IPS-18c (cell line): ENCODE data around the gene SLC35F1.

Experiments used
- H3K4me3 ChIP-seq: 2 replicates; pipeline ENCODE4 v1.7.0; 2013; ENCODE audit warnings: low read depth, mild to moderate bottlenecking, low read length, moderate library complexity; ENCODE audit not compliant: insufficient read depth
- H3K9me3 ChIP-seq: one replicate; pipeline ENCODE4 v1.6.1; 2013; ENCODE audit warnings: mild to moderate bottlenecking, low read length, moderate library complexity; ENCODE audit not compliant: control insufficient read depth, insufficient read depth

The SLC35F1 gene

DNA sequence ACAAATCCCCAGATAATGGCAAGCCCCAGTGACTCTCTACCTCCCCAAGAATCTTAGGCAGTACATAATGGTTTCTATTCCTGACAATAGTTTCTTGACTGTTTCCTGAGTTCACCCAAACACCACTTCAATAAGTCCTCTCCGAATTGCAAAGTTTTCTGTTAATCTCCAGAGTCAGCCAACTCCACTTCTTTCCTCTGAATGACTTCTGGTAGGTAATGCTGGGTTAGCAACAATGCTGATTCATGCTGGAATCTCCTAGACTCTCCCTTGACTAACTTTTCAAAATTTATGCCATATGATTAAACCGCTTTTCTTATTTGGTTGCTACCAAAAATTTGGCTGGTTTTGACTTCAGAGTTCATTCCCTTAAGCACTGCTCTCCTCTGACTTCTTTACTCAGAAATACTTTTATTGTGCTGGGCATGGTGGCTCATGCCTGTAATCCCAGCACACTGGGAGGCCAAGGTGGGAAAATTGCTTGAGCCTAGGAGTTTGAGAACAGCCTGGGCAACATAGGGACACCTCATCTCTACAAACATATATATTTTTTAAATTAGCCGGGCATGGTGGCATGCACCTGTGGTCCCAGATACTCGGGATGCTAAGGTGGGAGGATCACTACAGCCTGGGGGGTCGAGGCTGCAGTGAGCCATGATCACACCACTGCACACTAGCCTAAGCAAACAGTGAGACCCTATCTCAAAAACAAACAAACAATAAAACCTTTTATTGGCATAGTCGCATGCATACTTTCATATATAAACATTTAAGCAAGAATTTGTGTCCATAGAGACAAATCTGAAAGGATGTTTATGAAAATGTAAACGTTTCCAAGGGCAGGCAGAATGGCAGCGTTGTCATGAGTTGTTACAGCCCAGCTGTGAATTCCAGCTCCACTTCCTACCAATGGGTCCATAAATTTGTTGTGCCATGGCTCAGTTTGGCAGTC, 391.7 kb downstream of the SLC35F1 start:
- Histone ChIP-seq H3K9me3 (no peaks in the 10 kb centered on the region), H3K4me3 (no peak overlapping the region)

DNA sequence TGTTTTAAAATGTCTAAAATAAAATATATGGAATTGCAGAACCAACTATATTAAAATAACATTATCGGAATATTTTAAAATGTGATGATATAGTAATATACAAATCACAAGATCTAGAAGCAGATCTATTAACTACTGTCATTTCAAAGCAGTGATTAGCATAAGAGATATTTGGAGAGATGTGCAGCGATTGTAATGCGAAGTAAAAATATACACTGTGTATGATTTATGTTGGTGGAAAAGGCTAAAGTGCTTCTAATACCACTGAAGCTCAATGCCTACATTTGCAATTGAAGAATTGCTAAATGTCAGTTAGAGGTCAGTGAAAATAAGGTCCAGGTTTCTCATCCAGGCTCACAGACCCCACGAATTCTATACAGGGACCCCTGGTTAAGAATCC, 392.4 kb downstream of the SLC35F1 start:
- Histone ChIP-seq H3K4me3 (no peak overlapping the region), H3K9me3 (no peaks in the 10 kb centered on the region)

DNA sequence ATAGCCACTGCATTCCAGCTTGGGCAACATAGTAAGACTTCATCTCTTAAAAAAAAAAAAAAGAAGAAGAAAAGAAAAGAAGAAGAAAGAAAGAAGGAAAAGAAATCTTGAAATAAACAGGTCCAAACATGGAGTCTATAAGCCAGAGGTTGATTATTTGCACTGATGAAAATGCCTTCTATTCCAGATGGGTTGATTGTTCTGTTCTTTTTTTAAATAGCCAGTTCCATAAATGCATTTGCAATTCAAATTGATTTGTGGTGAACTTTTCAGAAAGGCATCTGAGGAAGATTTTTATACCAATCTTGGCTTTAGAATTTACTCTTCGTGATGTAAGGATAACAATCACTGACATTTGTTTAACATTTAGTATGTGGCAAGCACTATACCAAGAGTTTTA, 397.3 kb downstream of the SLC35F1 start:
- H3K9me3 ChIP-seq, result no peaks in the 10 kb centered on the region
- H3K4me3 ChIP-seq, result no peak overlapping the region

DNA sequence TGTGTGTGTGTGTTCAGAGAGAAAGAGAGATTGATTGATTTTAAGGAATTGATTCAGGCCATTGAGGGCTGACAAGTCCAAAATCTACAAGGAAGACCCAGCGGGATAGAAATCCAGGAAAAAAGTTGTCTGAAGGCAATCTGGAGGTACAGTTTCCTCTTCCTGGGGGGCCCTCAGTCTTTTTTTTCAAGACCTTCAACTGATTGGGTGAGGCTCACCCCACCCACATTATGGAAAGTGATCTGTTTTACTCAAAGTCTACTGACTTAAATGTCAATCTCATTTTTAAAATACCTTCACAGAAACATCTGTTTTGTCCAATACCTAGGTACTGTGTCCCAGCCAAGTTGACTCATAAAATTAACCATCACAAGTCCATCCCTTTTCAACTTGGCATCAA, 398.0 kb downstream of the SLC35F1 start:
- Histone ChIP-seq H3K4me3 (no peak overlapping the region), H3K9me3 (no peaks in the 10 kb centered on the region)

DNA sequence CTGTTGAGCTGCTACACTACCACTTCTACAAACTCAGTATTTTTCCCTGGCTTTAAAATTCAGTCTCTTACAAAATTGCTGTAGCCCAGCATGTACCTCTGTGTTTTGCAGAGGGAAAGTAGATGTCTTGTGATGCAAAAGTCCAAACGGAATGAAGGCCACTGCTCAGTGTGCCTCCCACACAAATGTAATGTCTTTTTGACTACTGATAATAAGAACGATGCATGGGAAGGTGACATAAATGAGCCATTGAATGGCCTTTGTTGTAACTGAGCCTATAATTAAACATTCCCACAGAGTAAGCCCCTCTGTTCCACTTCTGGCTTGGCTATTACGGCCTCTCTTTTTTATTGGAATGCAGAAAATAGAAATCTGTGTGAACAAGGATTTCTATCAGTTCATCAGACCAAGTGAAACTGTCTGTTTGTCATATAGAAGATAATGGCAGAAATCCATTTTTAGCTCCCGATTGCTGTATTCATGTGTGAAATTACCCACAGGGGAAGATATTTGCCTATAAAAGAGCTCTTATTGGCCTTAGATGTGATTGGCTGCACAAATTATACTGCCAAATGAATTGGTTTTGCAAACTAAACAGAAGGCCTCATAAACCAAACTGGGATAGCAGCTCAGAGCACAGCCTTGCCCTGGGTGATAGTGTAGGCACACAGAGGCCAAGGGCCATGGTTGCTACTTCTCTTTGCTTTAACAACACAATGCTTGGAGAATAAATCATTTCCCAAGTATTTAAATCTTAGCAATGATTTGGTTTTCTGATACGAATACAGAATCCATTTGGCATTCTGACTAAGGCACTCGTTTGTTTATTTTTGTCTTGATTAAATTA, 399.6 kb downstream of the SLC35F1 start:
- Histone ChIP-seq H3K4me3 (no peak overlapping the region), H3K9me3 (no peaks in the 10 kb centered on the region)

DNA sequence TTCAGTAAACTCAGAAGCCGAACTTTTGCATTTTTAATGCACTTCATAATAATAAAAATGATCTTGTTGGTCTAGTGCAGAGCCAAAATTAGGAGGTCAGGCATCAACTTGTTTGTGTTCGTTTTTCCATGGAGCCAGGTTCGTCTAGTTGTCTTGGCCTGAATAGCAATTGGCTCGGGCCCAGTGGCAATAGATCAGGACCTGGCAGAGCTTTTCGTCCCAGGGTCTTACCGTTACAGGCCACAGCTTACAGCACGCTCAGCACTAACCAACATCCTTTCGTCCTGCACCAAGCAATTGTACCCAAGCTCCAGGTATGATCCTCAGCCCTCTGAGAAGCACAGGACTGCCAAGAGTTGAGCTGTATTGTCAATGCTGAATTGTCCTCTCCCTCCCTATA, 400.5 kb downstream of the SLC35F1 start:
- no peak overlapping the region for H3K4me3 ChIP-seq
- H3K9me3 ChIP-seq, result no peaks in the 10 kb centered on the region

DNA sequence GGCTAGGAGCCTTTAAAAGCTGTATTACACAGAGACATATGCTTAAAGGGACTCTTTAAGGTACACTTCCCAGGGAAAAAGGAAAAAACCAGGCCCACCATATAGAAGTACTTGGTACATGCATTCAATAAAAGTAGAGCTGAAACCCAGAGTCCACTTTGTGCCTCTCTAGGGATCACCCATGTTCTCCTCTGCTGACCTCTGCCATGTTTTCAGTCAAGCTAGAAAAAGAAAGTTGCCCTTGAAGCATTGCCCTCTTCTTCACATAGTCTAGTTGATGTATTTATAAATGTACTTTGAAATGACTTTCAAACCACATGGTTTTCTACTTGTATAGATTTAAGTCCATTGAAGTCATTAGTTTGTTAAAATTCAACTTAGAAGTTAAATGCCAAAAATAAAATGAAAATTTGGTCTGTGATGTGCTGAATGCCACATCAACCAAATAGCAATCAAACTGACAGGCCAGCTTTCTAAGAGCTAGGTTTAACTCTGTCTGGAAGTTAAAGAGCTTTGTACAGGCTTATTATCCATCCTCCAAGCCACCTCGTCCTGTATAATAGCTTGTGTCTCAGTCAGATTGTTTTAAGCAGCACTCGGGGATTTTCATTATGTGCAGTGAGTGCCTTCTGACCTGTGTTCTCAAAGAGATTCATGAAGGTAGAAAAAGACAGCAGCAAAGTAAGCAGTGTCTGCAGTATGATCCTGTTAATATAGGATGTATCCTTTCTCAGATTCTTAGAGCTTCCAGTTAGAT, 402.5 kb downstream of the SLC35F1 start:
- H3K9me3 ChIP-seq, result no peaks in the 10 kb centered on the region

DNA sequence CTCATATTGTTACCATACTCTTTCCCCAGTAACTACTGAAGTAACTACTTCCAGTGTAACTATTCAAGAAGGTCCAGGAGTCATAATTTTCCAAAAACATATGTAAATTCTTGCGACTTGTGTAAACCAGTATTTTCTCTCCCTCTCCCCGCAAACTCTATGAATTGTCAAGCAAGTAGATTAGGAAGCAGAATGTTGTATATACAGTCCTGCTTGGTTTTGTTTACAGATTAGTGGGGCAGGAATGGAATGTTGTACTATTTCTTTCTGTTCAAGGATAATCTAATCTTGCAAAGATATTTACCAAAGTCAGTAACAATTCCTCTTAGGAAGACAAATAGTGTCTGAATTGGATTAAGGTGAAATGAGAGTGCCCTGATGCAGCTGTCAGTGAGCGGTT, 406.1 kb downstream of the SLC35F1 start:
- no peak overlapping the region for H3K4me3 ChIP-seq
- H3K9me3 ChIP-seq, result no peaks in the 10 kb centered on the region

More for the DNA sequence above, 402.5 kb downstream of the SLC35F1 start:
- no peak overlapping the region for H3K4me3 ChIP-seq

DNA sequence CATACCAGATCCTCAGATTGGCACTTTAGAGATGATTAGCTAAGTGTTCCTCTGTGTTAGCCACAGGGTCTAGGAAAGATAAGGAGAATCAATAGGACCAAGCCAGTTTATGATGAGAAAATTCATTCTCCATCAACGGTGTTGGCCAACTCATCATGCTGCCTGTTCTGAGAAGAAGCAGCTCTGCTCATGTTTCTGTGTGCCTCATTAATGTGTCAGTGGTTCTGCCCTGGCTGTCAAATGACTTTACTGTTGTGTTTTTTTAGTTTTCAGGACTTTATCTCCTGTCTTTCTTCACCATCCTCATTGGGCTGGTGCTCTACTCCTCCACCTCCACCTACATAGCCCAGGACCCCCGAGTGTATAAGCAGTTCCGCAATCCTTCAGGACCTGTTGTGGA, 406.7 kb downstream of the SLC35F1 start:
- no peak overlapping the region for H3K4me3 ChIP-seq
- H3K9me3 ChIP-seq, result no peaks in the 10 kb centered on the region

DNA sequence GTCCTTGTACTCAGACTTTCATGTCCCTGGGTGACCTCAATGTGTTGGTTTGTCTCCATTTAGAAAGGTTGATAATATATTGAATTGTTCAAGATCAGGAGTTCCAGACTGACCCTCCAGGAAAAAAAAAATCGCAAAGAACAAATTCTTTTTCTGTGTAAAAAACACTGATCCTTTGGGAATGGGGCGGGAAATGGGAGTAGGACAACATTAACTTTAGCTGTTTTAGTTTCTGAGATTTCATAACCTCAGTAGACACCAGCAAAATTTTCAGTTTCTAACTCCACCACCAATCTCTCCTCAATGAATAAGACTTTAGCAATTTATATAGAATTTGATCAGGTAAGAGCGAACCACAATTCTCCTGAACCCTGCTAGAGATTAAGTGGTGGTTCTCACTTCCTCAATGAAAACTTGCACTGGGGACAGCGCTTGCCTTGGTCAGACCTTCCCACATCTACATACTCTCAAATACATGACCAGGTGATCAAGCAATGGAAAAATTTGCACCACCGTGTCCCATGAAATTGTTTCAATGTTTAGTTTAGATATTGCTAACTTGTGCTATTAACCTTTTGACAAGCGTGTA, 409.8 kb downstream of the SLC35F1 start:
- no peaks in the 10 kb centered on the region for H3K9me3 ChIP-seq
- no peak overlapping the region for H3K4me3 ChIP-seq

DNA sequence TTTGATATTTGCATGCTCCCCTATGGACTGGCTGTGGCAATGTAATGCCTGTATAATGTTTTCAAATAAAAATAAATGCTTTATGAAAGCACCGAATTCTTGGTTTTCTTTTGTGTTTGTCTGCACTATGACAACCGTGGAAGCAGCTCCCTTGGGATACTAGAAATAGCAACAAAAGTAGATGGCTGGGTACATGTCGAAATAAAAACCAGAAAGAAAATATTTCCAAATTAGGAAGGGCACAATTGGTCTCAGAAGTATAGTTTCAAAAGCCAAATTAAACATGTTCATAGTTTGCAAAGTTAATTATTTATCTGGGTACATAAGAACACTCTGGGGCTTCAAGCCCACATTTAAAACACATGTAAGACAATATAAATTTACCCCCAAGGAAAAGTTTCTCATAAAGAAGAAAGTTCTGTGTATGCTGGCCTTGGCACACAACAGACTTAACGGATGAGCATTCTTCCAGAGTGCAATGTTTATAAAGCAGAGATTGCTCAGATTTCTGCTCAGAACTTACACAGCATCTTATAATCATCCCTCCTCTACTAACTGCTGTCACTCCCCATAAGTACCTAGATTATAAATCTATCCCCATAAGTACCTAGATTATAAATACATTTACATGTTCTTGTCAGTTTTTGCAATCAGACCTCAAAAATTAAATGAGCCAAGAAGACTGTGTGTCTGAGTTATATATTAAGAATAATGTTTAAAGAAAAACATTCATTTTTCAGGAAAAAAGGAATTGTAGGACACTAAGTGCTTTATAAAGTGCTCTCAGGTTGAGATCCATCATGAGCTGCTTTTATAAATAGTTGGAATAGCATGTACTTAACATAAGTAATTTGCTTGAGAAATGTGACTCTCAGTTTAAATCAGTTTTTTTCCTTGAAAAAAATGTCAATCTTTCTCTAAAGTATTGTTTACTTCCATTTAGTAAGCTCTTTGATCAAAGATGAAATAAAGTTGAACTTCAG, 410.8 kb downstream of the SLC35F1 start:
- Histone ChIP-seq H3K9me3 (no peaks in the 10 kb centered on the region), H3K4me3 (no peak overlapping the region)

DNA sequence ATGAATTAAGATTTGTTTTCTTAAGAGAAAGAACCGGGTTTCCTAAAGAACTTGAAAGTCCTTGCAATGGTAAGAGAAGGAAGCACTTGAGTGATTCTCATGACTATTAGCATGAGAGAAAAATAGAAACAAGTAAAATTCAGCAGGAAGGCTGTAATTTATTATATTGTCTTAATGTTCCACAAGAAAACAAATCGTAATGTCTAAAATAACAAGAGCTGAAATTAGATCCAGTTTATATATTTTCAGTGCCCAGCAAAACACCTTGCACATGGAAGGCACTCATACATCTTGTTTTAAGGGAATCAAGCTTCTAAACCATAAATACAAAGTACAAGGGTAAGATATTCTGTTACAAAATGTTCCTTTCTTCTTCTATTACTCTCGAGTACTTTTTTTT, 411.6 kb downstream of the SLC35F1 start:
- H3K4me3 ChIP-seq, result no peak overlapping the region
- H3K9me3 ChIP-seq, result no peaks in the 10 kb centered on the region

DNA sequence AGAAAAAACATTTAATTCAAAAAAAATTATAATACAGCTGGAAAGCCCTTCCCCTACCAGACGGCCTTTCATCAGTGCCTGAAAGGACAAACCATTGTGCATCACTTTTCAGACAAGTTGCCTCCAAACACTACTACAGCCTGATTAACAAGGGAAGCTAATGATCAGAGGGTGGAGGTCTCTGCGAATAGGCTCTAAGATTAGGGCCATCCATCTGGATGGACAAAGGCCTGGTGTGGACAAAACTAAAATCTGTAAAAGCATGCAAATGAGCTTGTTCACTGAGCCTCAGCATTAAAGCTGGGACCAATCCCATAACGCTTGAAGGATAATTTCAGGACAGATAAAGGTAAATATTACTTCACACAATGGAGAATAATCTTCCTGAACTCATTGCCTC, 412.4 kb downstream of the SLC35F1 start:
- no peak overlapping the region for H3K4me3 ChIP-seq
- H3K9me3 ChIP-seq, result no peaks in the 10 kb centered on the region

DNA sequence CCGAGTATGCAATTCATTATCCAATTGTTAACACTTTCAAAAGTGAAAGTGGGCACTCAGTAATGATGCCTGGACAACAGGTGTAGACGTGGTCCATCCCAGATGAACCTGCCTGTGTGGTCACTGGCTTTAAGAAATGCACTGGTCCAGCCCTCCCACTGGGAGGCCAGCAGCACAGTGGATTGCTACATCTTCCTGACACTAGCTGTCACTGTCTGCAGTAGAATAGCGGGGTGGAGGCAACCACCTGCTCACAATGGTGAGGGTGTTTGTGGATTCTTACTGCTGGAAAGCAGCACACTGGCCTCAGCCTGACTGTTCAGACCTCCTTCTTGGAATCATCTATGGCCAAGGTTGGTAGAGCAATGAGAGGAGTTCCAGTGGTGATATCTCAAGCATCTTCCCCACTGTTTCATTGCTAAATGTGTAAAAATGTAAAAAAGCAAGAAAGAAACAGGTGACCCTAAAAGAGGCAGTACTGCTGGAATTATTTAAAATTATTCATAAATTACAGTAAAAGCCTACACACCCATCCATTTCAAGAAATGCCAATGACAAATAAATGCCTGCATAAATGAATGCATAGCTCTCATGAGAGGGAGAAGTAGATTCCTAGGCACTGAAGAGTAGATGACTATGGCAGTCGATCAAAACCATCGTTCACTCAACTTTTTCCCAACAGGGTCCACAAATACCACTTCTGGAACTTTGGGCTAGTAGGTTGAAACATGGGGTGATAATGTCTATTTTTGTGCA, 413.0 kb downstream of the SLC35F1 start:
- no peak overlapping the region for H3K4me3 ChIP-seq
- no peaks in the 10 kb centered on the region for H3K9me3 ChIP-seq

DNA sequence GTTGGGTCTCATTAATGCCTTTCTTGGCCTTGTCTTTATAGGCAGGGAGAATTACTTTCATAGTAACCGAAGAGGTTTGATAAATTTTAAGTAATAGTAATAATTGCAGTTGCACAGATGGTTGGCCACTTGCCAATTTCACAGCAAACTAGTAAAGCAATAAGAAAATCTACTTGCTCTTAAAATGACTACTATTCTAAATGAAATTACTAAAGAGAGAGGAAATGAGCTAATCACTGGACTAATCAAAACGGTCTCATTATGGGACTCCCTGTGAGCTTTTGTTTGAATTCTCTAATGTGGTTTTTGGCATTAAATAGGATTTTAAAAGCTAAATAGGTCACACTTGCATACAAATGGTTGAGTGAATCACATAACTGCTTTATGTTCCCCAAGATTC, 413.6 kb downstream of the SLC35F1 start:
- no peak overlapping the region for H3K4me3 ChIP-seq
- H3K9me3 ChIP-seq, result no peaks in the 10 kb centered on the region
